ENCODE measurements around the gene F2RL1. TPM values are rescaled to one million over a fixed set of nuclear protein-coding genes. Genes with fewer than 3 reads are reported as not detected.
A peak's percentile ranks its signal among the peaks of the same experiment; 100 is the strongest.
"Not testable (repeated sequence)": the region's sequence is repeated elsewhere in the genome, so short reads cannot be mapped to it uniquely, and the experiment has no call there.

F2RL1 gene
- polyA plus RNA-seq, 1 donor from 2014 or later, result 2.6 TPM

DNA sequence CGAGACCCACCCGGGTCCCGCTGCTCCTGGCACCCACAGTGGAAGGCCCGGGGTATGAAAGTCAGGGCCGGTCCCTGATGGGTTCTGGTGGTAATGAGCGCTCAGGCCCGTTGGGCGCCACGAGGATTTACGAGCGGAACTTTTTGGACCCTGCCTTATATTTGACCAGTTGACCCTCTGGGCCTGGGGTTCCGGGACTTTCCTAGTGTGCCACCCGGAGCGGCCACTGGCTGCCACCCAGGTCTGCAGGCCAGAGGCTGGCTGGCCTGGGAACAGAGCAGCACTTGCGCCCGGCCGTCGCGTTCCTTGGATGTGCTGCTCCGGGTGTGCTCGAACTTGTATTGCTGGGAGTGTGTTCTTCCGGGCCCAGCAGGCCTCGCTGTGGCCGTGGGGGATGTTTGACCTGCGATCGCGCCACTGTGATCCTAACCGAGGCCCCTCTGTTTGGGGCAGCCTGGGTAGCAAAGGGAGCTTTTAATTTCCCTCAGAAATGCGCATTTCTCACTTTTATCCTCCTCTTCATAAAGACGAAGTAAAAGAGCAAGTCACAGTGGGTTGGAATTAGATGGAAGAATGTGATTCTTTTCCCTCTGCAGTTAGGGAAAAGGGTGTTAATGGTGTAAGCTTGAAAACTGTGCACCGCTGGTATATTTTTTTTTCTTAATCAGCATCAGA lies 1.2 kb downstream of the F2RL1 start:
- Mint-ChIP-seq H3K36me3 (peaks cover 4% of the 10 kb centered on the region), H3K27me3 (peaks cover 40% of the 10 kb centered on the region), H3K4me3 (peak overlapping the region; percentile 73 to 93 (median 88)), H3K4me1 (peaks cover 3 to 15% (median 7%) of the 10 kb centered on the region in 3 donors), H3K9me3 (no peaks in the 10 kb centered on the region), H3K27ac (no peak overlapping the region)

DNA sequence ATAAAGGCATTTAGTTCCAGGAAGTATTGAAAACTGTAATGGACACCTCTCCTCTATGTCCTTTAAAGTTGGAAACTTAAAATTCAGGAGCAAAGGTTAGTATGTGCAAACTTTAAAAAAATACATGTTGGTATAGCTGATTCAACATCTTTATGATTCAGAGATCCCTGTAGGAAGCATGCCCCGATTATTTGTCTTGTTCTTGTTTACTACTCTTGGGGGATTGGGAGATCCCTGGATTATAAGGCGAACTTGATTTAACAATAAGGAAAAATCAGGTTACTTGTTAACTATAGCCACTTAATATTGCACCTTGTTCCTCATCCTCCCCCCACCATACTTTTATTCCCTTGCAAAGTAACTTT lies 1.7 kb downstream of the F2RL1 start:
- no peak overlapping the region for H3K27ac Mint-ChIP-seq

DNA sequence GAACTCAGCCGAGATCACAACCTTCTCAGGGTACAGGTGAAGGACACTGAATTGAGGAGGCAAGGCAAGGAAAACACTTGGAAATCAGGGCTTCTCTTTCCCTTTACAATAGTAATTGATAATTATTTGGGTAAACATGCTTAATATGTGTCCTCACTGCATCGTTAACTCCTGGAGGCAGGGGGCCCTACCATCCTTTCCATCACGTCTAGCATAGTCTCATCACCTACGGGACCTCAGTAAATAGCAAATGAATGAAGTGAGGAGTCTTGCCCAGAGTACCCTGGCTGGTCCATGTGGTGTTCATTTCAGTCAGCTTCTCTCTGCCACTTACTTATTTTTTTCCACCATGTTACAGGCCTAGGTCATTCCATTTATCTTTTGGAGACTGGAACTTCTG lies 2.3 kb downstream of the F2RL1 start:
- Mint-ChIP-seq H3K27me3 (peaks cover 32% of the 10 kb centered on the region), H3K9me3 (no peaks in the 10 kb centered on the region), H3K36me3 (peaks cover 8% of the 10 kb centered on the region), H3K4me3 (peak overlapping the region in 3 of 4 donors; percentile 17 to 85 (median 74)), H3K27ac (no peak overlapping the region), H3K4me1 (peaks cover 3 to 15% (median 7%) of the 10 kb centered on the region in 3 donors)

More for the DNA sequence above, 1.7 kb downstream of the F2RL1 start:
- Mint-ChIP-seq H3K27me3 (peaks cover 37% of the 10 kb centered on the region), H3K9me3 (no peaks in the 10 kb centered on the region), H3K36me3 (peaks cover 8% of the 10 kb centered on the region), H3K4me1 (peaks cover 3 to 15% (median 7%) of the 10 kb centered on the region in 3 donors), H3K4me3 (peak overlapping the region; percentile 73 to 93 (median 80))

DNA sequence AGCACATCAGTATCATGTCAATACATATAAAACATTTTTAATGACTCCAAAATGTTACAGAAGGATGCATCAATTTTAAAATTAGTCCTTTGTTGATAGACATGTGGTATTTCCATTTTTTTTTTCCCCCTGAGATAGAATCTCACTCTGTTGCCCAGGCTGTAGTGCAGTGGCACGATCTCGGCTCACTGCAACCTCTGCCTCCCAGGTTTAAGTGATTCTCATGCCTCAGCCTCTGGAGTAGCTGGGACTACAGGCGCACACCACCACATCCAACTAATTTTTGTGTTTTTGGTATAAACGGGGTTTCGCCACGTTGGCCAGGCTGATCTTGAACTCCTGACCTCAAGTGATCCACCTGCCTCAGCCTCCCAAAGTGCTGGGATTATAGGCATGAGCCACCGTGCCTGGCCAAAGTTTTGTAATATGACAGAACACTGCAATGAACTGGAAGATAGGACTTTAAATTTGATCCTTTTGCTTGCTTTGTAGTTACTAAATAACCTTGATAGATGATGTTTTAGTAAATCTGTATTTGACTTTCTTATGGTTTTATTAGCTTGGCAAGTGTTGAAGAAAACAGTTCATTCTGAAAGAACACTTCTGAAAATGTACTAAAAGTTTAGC lies 3.4 kb downstream of the F2RL1 start:
- H3K4me1 Mint-ChIP-seq, result peaks cover 3 to 15% (median 7%) of the 10 kb centered on the region in 3 donors
- peaks cover 29% of the 10 kb centered on the region for H3K27me3 Mint-ChIP-seq
- not testable (repeated sequence) for H3K9me3 Mint-ChIP-seq, H3K36me3 Mint-ChIP-seq, H3K27ac Mint-ChIP-seq
- peak overlapping the region in 1 of 4 donors; percentile 23 for H3K4me3 Mint-ChIP-seq

DNA sequence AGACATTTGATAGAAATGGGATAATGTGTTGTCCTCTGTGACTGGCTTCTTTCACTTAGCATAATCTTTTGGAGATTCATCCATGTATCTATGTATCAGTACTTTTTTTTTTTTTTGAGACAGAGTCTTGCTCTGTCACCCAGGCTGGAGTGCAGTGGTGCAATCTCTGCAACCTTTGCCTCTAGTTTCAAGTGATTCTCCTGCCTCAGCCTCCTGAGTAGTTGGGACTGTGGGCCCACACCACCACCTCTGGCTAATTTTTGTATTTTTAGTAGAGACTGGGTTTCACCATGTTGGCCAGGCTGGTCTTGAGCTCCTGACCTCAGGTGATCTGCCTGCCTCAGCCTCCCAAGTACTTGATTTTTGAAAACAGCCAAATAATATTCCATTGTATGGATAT lies 7.6 kb downstream of the F2RL1 start:
- not testable (repeated sequence) for H3K9me3 Mint-ChIP-seq, H3K27me3 Mint-ChIP-seq, H3K27ac Mint-ChIP-seq, H3K4me3 Mint-ChIP-seq, H3K4me1 Mint-ChIP-seq
- H3K36me3 Mint-ChIP-seq, result peaks cover 10% of the 10 kb centered on the region

DNA sequence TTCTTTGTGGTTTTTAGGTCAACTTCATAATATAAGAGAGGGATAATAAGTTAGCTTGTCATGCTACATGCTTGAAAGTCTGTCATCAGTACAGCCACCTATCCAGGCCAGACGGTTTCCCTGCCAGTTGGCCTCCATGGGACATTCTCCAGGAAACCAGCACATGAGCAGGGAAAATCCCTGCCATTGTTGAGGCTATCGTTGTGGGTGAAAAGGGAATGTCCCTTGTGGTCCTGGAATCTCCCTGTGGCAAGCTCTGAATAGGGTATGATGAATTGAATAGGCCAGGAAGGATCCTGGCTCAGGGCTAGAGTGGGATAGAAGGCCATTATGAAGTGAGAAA lies 12.3 kb downstream of the F2RL1 start:
- Mint-ChIP-seq H3K27me3 (no peaks in the 10 kb centered on the region), H3K27ac (no peak overlapping the region), H3K36me3 (peaks cover 9% of the 10 kb centered on the region), H3K4me3 (no peak overlapping the region), H3K9me3 (no peaks in the 10 kb centered on the region), H3K4me1 (no peaks in the 10 kb centered on the region)

DNA sequence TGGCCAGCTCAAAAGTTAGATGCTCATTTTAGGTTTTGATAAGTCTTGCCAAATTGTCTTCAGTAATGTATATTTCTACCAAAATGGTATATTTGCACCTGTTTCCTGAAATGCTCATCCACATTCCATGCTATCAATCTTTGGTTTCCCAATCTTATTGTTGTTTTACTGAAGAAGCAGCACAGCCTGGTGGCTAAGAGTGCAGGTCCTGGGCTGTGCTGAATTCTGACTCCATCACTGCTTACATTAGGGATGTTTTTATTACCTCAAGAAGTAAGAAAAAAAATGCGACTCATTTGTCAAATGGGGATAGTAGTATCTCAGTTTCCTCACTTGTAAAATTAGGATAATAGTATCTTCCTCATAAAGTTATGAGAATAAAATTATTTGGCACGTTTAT lies 17.4 kb downstream of the F2RL1 start:
- H3K27me3 Mint-ChIP-seq, result peaks cover 3% of the 10 kb centered on the region
- H3K36me3 Mint-ChIP-seq, result peaks cover 7% of the 10 kb centered on the region
- no peak overlapping the region for H3K27ac Mint-ChIP-seq
- H3K9me3 Mint-ChIP-seq, result no peaks in the 10 kb centered on the region
- no peak overlapping the region for H3K4me3 Mint-ChIP-seq
- no peaks in the 10 kb centered on the region for H3K4me1 Mint-ChIP-seq

DNA sequence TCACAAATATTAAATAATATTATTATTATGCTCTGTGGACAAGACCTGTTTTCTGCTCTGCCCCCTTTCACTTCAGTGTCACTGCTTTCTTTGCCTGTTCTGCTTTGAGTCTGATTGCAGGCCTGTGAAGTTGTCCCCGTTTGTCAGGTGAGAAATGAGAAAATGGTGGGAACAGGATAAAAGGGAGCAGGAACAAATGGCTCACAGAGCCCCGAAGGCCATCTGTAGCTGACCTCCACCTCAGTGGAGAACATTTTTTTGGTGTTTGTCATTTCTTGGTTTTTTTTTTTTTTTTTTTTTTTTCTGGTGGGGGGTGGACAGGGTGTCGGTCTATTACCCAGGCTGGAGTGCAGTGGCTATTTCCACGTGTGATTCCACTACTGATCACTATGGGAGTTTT lies 17.8 kb downstream of the F2RL1 start:
- Mint-ChIP-seq H3K4me1 (no peaks in the 10 kb centered on the region), H3K27me3 (peaks cover 3% of the 10 kb centered on the region), H3K9me3 (no peaks in the 10 kb centered on the region), H3K27ac (no peak overlapping the region), H3K4me3 (no peak overlapping the region), H3K36me3 (peaks cover 7% of the 10 kb centered on the region)

DNA sequence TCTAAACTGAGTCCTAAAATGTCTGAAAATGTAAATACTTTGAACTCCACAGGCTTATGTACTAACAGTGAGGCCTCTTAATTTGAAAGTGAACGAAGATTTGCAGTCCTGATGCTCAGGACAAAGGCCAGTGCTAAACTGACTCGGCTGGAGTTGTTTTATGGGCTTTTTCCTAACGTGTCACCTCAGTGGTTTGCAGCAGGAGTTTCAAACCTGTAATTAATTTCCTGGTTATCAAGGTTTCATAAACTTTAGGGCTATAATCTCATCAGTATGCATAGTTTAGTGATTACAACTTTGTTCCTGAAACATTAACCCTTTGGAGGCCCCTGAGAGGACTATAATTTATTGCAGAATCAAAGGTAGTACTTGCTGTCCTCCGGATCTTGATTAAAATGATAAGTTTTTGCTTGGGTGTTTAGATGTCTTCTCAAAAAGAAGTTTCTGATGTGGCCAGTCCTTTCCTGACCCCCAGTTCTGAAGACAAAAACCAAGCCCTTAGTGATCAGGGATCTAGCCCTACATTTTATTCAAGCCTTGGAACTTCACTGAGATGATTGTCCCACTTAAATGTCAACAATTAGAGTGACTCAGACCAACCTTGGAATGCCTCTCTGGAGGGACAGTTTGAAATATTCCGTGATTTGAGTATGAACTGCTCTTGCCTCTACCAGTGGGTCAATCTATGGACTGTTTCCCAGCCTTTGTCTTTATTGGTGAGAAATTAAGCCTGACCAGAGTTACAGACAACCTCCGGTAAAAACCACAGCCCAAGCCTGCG lies 19.8 kb downstream of the F2RL1 start:
- no peak overlapping the region for H3K4me3 Mint-ChIP-seq
- H3K9me3 Mint-ChIP-seq, result no peaks in the 10 kb centered on the region
- H3K4me1 Mint-ChIP-seq, result no peaks in the 10 kb centered on the region
- H3K27me3 Mint-ChIP-seq, result peaks cover 3% of the 10 kb centered on the region
- peaks cover 5% of the 10 kb centered on the region for H3K36me3 Mint-ChIP-seq
- H3K27ac Mint-ChIP-seq, result no peak overlapping the region

DNA sequence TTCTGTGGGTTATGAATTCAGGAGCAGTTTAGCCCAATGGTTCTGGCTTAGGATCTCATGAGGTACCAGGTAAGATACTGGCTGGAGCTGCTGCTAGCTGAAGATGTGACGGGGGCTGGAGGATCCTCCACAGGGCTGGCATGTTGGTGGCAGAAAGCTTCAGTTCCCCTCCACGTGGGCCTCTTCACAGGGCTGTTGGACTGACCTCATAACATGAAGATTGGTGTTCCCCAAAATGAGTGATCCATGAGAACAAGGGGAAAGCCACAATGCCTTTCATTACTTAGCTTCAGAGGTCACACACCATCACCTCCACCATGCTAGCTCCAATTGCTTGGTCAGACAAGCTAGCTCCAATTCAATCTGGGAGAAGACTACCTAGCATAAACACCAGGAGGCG lies 22.5 kb downstream of the F2RL1 start:
- H3K27me3 Mint-ChIP-seq, result peaks cover 3% of the 10 kb centered on the region
- H3K9me3 Mint-ChIP-seq, result no peaks in the 10 kb centered on the region
- peaks cover 2% of the 10 kb centered on the region for H3K36me3 Mint-ChIP-seq

DNA sequence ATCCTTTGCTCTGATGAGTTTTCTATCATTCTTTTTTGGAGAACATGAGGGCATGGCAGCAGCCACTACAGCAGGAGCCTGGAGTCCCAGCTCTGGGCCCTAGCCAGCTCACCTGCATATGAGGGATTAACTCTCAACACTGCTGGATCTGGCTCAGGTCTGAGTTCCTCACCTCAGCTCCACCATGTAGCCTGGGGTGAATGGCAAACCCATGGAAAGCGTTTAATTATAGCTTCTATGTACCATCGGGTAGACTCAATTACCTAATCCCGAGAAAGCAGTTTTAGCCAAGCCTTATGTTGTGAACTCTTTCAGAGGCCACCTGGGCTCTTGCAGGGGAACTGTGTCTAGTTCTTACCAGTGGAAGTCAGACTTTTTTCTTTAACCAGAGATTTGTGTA lies 27.1 kb downstream of the F2RL1 start:
- Mint-ChIP-seq H3K4me1 (peaks cover under 1 to 8% (median 3%) of the 10 kb centered on the region in 3 donors), H3K9me3 (no peaks in the 10 kb centered on the region), H3K27ac (no peak overlapping the region), H3K4me3 (no peak overlapping the region), H3K36me3 (peaks cover 4% of the 10 kb centered on the region), H3K27me3 (peaks cover 1% of the 10 kb centered on the region)

More for the DNA sequence above, 22.5 kb downstream of the F2RL1 start:
- peak overlapping the region in 1 of 4 donors; percentile 56 for H3K4me3 Mint-ChIP-seq
- H3K4me1 Mint-ChIP-seq, result no peaks in the 10 kb centered on the region
- no peak overlapping the region for H3K27ac Mint-ChIP-seq

DNA sequence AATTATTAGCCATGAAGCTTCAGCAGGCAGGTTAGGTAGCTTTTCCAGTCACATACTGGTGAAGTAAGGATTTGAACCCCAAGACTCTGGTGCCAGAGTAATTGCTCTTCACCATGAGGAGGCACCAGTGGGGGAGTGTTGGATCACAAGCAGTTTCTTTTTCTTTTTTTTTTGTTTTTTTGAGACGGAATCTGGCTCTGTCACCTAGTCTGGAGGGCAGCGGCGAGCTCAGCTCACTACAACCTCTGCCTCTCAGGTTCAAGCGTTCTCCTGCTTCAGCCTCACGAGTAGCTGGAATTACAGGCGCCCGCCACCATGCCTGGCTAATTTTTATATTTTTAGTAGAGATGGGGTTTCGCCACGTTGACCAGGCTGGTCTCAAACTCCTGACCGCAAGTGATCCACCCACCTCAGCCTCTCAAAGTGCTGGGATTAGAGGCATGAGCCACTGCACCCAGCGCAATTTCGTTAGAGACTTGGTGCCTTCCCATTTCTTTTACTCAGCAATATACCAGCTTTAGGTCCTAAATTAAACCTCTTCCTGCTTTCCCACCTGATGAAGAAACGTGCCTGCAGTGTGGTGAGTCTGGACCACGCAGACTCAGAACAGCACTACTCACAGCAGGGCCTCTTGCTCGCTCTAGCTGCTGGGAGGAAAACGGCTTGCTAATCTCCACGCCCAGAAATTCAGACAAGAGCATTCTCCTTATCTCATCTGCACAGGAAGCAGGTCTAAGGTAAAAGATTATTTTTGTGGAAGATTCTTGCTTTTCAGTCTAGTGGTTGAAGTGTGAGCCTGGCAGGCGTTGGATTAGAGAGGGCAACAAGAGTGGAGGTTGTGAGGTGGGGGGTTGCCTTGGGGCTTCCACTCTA lies 30.8 kb downstream of the F2RL1 start, which contains the start of gene S100Z:
S100Z (plus strand) TSS at position 596 of the 873 bp plus-strand sequence. CDS start 25,346 bp downstream, outside the sequence.
- Mint-ChIP-seq H3K27me3 (peaks cover 1% of the 10 kb centered on the region), H3K27ac (peak within 1 kb of the TSS in 2 of 3 donors; percentile 13 to 60), H3K9me3 (no peaks in the 10 kb centered on the region), H3K4me1 (peaks cover 17 to 32% (median 30%) of the 10 kb centered on the region in 3 donors), H3K4me3 (peak within 1 kb of the TSS; percentile 16 to 88 (median 56)), H3K36me3 (peaks cover 5% of the 10 kb centered on the region)

DNA sequence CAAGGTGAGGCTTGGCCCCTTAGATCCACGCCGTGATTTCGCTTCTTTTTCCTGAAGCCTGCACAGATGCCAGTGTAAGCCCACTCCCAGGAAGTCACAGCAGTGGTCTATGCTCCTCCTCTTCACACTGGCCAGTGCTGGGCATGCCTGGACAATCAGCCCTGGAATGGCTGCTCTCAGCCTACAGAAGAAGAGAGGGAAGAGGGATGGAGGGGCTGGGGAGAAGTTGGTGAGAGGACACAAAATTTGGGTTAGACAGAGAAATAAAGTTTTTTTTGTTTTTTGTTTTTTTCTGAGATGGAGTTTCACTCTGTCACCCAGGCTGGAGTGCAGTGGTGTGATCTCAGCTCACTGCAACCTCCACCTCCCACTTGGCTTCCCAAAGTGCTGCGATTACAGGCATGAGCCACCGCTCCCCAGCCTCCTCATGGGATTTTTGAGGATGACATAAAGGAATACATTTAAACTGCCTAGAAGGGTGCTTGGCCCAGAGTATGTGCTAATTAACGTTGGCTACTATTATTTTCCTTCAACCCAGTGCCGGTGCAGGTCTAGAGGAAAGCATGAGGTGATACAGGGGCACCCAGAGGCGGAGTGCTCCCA lies 31.8 kb downstream of the F2RL1 start:
- Mint-ChIP-seq H3K36me3 (peaks cover 6% of the 10 kb centered on the region), H3K27me3 (peaks cover 1% of the 10 kb centered on the region), H3K27ac (peak overlapping the region in 1 of 3 donors; percentile 60), H3K9me3 (peaks cover 0 to 2% (median 0%) of the 10 kb centered on the region in 3 donors), H3K4me1 (peaks cover 19 to 35% (median 33%) of the 10 kb centered on the region in 3 donors), H3K4me3 (peak overlapping the region; percentile 16 to 90 (median 71))

DNA sequence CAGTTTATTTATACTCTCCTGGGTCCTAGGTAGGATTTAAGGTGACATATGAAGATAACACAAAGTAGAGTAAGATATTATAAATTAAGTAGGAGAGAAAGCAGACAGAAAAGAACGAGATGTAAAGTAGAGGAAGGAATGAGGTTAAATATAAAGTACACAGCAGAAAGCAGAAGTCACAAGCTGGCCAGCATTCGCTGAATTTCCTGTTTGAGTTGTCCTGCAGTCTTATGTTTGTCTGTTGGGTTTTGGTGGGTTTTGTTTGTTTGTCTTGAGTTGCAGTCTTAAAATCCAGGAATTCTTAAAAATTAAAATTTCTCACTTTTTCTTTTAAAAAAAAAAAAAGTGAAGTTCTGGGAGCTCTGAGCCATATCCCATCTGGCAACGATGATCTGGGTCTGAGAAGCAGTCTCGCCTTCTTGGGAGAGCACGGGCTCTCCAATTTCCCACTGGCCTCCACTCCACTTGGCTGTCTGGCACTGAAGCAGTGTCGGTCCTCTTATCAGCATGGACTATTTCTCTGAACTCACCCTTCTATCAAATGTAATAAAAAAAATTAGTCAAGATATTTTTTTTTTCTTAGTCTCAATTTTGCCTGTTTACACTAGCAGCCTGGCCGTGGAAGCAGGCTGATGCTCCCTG lies 33.0 kb downstream of the F2RL1 start:
- peak overlapping the region in 2 of 3 donors; percentile 25 to 47 for H3K27ac Mint-ChIP-seq
- peaks cover 1% of the 10 kb centered on the region for H3K27me3 Mint-ChIP-seq
- peak overlapping the region in 3 of 4 donors; percentile 54 to 90 (median 63) for H3K4me3 Mint-ChIP-seq
- H3K4me1 Mint-ChIP-seq, result peaks cover 28 to 46% (median 41%) of the 10 kb centered on the region in 3 donors
- peaks cover 9% of the 10 kb centered on the region for H3K36me3 Mint-ChIP-seq
- H3K9me3 Mint-ChIP-seq, result peaks cover 0 to 5% (median 0%) of the 10 kb centered on the region in 3 donors
